ENCODE data around the gene TRIM23. TPM values are rescaled to one million over a fixed set of nuclear protein-coding genes. Genes with fewer than 3 reads are reported as not detected.

Gene TRIM23
- total RNA-seq, 2 donors from 2014 or later, result 13.5 to 14.5 TPM

DNA sequence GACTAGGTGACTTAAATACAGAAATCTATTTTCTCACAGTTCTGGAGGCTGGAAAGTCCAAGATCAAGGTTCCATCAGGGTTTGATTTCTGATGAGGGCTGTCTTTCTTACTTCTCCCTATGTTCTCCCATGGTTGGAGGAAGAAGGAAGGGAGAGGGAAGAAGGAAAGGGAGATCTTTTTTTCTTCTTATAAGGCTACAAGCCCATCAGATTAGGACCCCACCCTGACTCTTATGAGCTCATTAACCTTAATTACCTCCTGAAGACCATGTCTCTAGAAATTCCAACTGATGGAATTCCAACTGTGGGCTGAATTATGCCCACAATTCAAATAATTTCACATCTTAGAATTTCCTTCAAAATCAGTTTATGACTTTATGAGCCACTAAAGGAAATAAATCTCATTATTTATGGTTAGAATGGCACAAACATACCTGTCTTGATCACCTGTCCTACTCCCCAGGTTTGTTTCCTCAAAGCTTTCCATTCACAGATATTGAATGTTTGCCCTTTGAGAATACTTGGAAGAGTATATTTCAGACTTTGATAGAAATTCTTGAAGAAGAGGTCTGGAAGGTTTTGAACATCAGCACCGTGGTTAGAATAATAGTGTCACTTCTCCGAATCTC, 53.4 kb downstream of the TRIM23 start:
- no peaks in the 10 kb centered on the region for H3K27me3 ChIP-seq (replicated peaks; ENCODE audit: insufficient read depth)
- no peak overlapping the region for H3K4me3 ChIP-seq
- ATAC-seq (ENCODE audit: insufficient number of reproducible peaks, low FRiP score, low read depth), result no peak
- H3K4me1 ChIP-seq (ENCODE audit: control insufficient read depth in 1 of 2, low read depth in 2 of 2), result peaks cover 0 to 7% of the 10 kb centered on the region in 2 donors
- no peaks in the 10 kb centered on the region for H3K9me3 ChIP-seq
- no peak overlapping the region for H3K27ac ChIP-seq
- H3K36me3 ChIP-seq, result peaks cover 4% of the 10 kb centered on the region
- TF ChIP-seq, protein P1, sequence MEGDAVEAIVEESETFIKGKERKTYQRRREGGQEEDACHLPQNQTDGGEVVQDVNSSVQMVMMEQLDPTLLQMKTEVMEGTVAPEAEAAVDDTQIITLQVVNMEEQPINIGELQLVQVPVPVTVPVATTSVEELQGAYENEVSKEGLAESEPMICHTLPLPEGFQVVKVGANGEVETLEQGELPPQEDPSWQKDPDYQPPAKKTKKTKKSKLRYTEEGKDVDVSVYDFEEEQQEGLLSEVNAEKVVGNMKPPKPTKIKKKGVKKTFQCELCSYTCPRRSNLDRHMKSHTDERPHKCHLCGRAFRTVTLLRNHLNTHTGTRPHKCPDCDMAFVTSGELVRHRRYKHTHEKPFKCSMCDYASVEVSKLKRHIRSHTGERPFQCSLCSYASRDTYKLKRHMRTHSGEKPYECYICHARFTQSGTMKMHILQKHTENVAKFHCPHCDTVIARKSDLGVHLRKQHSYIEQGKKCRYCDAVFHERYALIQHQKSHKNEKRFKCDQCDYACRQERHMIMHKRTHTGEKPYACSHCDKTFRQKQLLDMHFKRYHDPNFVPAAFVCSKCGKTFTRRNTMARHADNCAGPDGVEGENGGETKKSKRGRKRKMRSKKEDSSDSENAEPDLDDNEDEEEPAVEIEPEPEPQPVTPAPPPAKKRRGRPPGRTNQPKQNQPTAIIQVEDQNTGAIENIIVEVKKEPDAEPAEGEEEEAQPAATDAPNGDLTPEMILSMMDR (IDR thresholded peaks at IDR 0.05), result no peak
- no peak for DNase-seq (ENCODE audit: low spot score)

DNA sequence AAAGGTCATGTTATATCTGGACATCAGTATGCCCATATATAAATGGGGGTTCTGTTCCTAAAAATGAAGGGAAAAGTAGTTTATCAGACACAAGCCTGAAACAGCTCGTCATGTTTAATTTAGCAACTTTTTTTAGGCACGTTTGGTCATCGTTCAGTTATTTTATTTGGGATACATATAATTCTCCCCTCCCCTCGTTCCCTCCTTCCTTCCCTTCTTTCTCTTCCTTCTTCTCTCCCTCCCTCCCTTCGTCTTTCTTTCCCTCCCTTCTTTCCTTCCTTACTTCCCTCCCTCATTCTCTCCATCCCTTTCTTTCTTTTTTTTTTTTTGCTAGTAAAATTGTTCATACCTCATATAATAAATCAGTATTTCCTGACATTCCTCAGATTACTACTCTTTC, 57.6 kb downstream of the TRIM23 start:
- Histone ChIP-seq H3K36me3 (peaks cover 4% of the 10 kb centered on the region), H3K27ac (no peak overlapping the region), H3K4me1 (ENCODE audit: control insufficient read depth in 1 of 2, low read depth in 2 of 2) (peaks cover 15 to 31% of the 10 kb centered on the region in 2 donors), H3K27me3 (replicated peaks; ENCODE audit: insufficient read depth) (no peaks in the 10 kb centered on the region), H3K4me3 (no peak overlapping the region), H3K9me3 (no peaks in the 10 kb centered on the region)
- no peak for DNase-seq (ENCODE audit: low spot score)
- ATAC-seq (ENCODE audit: insufficient number of reproducible peaks, low FRiP score, low read depth), result no peak
- TF ChIP-seq, protein P1 (IDR thresholded peaks at IDR 0.05), result no peak

DNA sequence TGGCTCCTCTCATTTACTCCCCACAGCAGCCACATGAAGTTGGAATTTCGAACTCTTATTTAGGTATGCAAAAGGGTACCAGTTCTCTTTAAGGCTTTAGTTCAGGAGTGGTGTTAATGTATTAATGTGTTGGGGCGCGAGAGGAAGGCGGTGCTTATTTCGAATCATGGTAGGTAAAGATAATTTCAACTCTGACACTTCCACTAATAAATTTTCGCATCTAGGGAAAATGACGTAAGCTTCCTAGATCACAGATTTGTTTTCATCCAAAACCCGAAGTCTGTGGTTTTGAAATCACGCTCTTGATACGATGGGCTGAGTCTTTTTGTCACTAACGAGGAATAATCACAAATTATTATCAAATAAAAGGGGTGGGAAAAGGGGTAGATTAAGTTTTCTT, 60.4 kb downstream of the TRIM23 start:
- H3K27ac ChIP-seq, result peak overlapping the region; percentile 80 to 93
- peaks cover 15 to 31% of the 10 kb centered on the region in 2 donors for H3K4me1 ChIP-seq (ENCODE audit: control insufficient read depth in 1 of 2, low read depth in 2 of 2)
- no peak for ATAC-seq (ENCODE audit: insufficient number of reproducible peaks, low FRiP score, low read depth)
- H3K36me3 ChIP-seq, result peaks cover 4% of the 10 kb centered on the region
- H3K4me3 ChIP-seq, result peak overlapping the region; percentile 82
- H3K27me3 ChIP-seq (replicated peaks; ENCODE audit: insufficient read depth), result no peaks in the 10 kb centered on the region
- no peaks in the 10 kb centered on the region for H3K9me3 ChIP-seq
- TF ChIP-seq, protein P1 (IDR thresholded peaks at IDR 0.05), result no peak
- no peak for DNase-seq (ENCODE audit: low spot score)

DNA sequence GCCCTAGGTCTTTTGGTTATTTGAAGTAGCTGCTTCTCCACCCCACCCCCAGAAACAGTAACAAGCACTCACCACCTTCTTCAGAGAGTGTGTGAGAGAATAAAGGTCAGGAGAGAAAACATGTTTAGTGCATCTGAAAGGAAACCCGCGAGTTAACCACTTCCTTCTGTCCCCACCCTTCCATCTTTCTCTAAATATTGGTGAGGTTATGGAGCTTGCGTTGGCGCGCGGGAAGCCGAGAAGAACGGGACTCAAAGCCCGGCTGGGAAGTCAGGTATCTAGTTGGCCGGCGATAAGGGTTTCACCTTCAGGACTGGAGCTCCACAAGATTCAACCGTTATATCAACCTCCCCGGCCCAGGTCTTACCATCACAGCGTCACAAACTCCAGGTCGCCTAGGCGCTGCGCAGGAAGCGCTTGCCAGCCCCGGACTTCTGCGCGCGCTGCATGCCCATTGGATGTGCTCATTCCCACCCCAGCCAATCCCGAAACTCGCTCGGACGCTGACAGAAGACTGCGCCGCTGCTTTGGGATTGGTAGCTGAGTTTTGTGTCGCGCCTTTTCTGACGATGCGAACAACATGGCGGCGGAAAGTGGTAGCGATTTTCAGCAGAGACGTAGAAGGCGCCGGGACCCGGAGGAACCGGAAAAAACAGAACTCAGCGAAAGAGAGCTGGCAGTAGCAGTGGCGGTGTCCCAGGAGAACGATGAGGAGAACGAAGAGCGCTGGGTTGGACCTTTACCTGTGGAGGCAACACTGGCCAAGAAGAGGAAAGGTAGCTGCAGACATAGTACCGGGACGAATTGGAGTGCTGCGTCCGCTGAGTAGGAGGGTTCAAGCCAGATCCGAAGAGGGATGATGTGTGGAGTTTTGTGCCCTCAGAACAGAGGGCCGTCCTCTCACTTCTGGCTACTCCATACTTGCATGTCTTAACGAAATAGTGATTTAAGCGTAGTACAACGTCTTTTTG, 61.1 kb downstream of the TRIM23 start, which contains the start of the genes CENPK and PPWD1:
Gene CENPK, minus strand, starts transcription at position 438 of the 971 bp plus-strand sequence. CDS start 8,261 bp downstream, outside the sequence.
Gene PPWD1, plus strand, starts transcription at position 566 of the 971 bp plus-strand sequence. Its CDS starts 15 bp downstream, at position 581.
- peak; percentile 92 for DNase-seq (ENCODE audit: low spot score)
- H3K9me3 ChIP-seq, result no peaks in the 10 kb centered on the region
- H3K27me3 ChIP-seq (replicated peaks; ENCODE audit: insufficient read depth), result no peaks in the 10 kb centered on the region
- TF ChIP-seq, protein P1 (IDR thresholded peaks at IDR 0.05), result no peak
- ATAC-seq (ENCODE audit: insufficient number of reproducible peaks, low FRiP score, low read depth), result peak; percentile 99
- peak within 1 kb of the TSS; percentile 80 to 93 for H3K27ac ChIP-seq
- H3K4me3 ChIP-seq, result peak within 1 kb of the TSS; percentile 82
- H3K36me3 ChIP-seq, result peaks cover 4% of the 10 kb centered on the region
- peaks cover 15 to 31% of the 10 kb centered on the region in 2 donors for H3K4me1 ChIP-seq (ENCODE audit: control insufficient read depth in 1 of 2, low read depth in 2 of 2)

DNA sequence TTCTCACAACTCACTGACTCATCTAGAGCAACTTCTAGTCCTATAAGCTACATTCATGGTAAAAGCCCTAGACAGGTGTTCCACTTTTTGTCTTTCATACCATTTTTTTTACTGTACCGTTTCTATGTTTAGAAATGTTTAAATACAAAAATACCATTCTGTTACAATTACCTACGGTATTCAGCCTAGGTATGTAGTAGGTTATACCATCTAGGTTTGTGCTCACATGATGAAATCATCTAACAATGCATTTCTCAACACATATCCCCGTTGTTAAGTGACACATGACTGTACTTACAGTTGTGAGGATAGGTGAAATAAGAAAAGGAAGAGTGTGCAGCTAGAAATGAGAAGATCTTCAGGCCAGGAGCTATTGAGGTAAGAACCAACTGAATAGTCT, 67.4 kb downstream of the TRIM23 start:
- Histone ChIP-seq H3K4me3 (no peak overlapping the region), H3K27me3 (replicated peaks; ENCODE audit: insufficient read depth) (no peaks in the 10 kb centered on the region), H3K9me3 (no peaks in the 10 kb centered on the region), H3K36me3 (no peaks in the 10 kb centered on the region), H3K27ac (no peak overlapping the region), H3K4me1 (ENCODE audit: control insufficient read depth in 1 of 2, low read depth in 2 of 2) (no peaks in the 10 kb centered on the region)
- DNase-seq (ENCODE audit: low spot score), result no peak
- no peak for ATAC-seq (ENCODE audit: insufficient number of reproducible peaks, low FRiP score, low read depth)
- TF ChIP-seq, protein P1 (IDR thresholded peaks at IDR 0.05), result no peak

Data from thoracic aorta (tissue), 2 donors.